Epithelial cell of proximal tubule (primary cell): ENCODE measurements around the gene BST1. TPM values are rescaled to one million over a fixed set of nuclear protein-coding genes. Genes with fewer than 3 reads are reported as not detected.

Source experiments
- DNase-seq: peaks from one replicate; pipeline ENCODE4 v3.0.0-alpha.2; 2011; ENCODE audit warnings: low read depth
- H3K4me3 ChIP-seq: 2 replicates; pipeline ENCODE4 v1.5.1; 2011; ENCODE audit warnings: low read depth, mild to moderate bottlenecking, low read length
- CTCF ChIP-seq: conservative IDR thresholded peaks from 2 replicates; pipeline ENCODE4 v1.5.1; 2012; ENCODE audit warnings: low read depth, mild to moderate bottlenecking, low read length
- total RNA-seq: library from RNA; depleted of rRNA; stranded (reverse); fragments of >200 nt; gene quantifications from 2 replicates; pipeline ENCODE4 v1.2.3, GENCODE V29; 2015

Gene BST1
- total RNA-seq, 1 donor from 2014 or later, result 13.0 TPM

GRCh38 chr4:15716115-15716514, 13.2 kb downstream of the BST1 start:
- no peak overlapping the region for H3K4me3 ChIP-seq
- DNase-seq, result no peak
- no peak for TF ChIP-seq CTCF

DNA sequence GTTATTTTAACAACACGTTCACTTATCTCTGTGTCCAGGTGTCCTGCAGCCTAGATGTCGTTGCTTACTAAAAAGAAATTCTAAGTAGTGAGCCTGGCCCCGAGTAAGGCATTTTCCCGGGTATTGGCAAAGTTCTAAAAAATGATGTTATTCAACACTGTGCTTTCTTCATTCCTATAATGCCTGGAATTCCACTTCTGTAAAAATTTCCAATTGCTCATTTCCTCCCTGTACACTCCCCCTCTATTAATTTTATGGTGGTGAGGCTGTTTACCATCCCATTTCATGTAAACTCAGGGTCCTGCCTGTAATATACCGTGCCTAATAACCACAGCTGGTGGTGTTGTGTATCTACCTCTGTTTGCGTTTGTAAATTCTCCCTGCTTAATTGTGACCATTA, 14.2 kb downstream of the BST1 start:
- no peak overlapping the region for H3K4me3 ChIP-seq
- no peak for DNase-seq
- no peak for TF ChIP-seq CTCF

DNA sequence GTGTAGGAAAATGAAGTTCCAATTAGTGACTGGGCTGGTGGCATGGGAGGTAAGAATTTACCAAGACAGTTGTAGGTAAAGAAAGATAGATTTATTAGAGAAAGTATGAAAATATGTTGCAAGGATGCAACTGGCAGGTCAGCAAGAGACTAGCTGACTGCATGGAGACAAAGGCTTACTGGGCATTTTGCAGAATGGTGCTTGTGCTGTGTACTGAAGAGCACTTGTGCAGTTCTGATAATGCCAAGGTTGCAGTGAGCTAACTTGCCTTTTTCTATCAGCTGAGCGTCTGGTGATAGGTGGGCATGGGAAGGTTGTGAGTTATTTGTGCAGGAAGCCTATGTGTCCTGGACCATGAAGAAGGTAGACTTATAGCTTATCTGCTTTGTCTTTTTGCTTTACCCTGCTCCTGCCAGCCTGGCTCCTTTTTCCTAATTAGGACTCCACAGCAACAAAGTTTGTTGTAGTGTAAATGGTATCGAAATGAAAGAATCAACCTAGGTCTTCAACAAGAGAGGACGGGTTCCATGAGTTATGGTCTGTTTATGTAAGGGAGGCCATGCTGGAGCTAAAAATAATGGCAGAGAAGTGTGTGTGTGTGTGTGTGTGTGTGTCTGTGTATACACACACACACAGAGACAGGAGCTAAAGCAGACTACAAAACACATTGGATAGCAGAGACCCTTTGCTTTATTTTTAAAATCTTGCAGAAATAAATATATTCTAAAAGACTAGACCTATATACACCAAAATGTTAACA, 15.0 kb downstream of the BST1 start:
- TF ChIP-seq CTCF, result no peak
- DNase-seq, result no peak
- H3K4me3 ChIP-seq, result no peak overlapping the region

GRCh38 chr4:15718465-15718864, 15.6 kb downstream of the BST1 start:
- no peak overlapping the region for H3K4me3 ChIP-seq
- no peak for TF ChIP-seq CTCF
- DNase-seq, result no peak

- DNase-seq, result no peak
- H3K4me3 ChIP-seq, result no peak overlapping the region
- no peak for TF ChIP-seq CTCF
These were observed 16.1 kb downstream of the BST1 start for GRCh38 chr4:15718959-15719358.

GRCh38 chr4:15719506-15719905, 16.6 kb downstream of the BST1 start:
- DNase-seq, result no peak
- no peak for TF ChIP-seq CTCF
- H3K4me3 ChIP-seq, result no peak overlapping the region

DNA sequence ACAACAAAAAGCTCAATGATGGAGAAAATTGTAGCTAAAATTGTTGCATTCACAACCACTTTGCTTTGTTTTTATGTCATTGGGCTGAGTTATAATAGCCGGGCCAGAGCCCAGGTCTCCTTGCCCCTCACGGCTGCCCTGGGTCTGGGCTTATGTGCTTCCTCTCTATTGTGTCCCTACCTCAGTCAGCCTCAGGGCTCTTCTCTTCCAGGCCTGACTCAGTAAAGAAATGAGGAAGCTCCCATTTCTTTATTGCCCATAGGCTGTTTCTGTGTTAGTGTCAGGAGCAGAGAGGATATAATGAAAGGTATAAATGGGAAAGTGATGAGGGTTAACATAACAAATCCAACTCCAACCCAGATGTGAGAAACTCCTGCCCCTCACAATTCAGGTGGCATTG, 18.0 kb downstream of the BST1 start:
- no peak for TF ChIP-seq CTCF
- no peak overlapping the region for H3K4me3 ChIP-seq
- DNase-seq, result no peak
